GM19328 (cell line): ENCODE results near the gene RPL26.
"Not testable (repeated sequence)": the region's sequence is repeated elsewhere in the genome, so short reads cannot be mapped to it uniquely, and the experiment has no call there.

Source experiments
- ATAC-seq: cut with Tn5 transposase; IDR thresholded peaks from one replicate; pipeline ENCODE4 v1.9.1; 2021; ENCODE audit warnings: mild to moderate bottlenecking, moderate library complexity; ENCODE audit not compliant: unreplicated experiment

Gene RPL26

GRCh38 chr17:8369944-8370343 is 13.0 kb downstream of the RPL26 start:
- no peak for ATAC-seq

GRCh38 chr17:8368193-8368592 is 14.8 kb downstream of the RPL26 start:
- ATAC-seq: no peak

DNA sequence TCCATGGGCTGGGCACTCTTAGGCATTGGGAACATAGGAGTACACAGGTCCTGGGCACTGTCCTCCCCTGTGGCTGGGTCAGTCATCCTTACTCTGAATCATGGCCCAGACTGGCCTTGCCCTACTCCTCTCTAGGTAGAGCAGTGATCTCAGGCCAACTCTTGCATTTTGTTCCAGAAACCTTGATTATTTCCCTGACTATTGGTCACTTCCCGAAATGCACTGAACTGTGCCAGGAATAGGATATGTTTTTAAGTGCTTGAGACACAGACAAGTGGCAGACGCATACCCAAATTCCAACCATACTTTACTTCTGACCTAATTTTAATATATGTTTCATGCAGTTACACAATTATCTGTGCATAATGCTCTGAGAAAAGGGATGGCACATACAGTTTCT is 16.8 kb downstream of the RPL26 start:
- ATAC-seq: no peak

GRCh38 chr17:8365143-8365542 is 17.9 kb downstream of the RPL26 start:
- ATAC-seq: no peak

DNA sequence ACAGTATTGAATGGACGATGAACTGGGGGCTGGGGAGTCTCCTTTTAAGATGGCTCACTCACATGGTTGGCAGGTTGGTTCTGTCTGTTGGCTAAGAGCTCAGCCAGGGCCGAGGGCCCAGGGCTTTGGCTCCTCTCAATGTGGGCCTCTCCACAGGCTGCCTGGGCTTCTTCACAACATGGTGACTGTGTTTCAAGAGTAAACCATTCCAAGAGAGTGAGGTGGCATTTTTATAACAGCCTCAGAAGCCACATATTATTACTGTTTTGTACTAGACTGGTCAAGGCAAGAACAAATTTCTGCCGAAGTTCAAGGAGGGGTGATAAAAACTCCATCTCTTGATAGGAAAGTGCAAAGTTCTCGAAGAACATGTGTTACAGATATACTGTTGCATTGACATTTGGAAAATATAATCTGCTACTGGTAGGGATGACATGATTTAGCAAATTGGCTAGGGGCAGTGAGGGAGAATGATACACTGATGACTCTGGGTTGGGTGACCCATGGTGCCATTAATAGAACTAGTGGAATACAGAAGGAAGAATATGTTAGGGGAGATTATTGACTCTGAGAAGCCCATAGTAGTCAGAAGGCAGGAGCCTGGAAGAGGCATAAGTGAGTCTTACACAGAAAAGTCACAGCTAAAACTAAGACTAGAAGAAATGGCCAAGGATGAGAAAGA is 20.2 kb downstream of the RPL26 start:
- no peak for ATAC-seq

- no peak for ATAC-seq
These were observed 22.2 kb downstream of the RPL26 start for GRCh38 chr17:8360751-8361150.

GRCh38 chr17:8360260-8360659 is 22.7 kb downstream of the RPL26 start:
- ATAC-seq: no peak

DNA sequence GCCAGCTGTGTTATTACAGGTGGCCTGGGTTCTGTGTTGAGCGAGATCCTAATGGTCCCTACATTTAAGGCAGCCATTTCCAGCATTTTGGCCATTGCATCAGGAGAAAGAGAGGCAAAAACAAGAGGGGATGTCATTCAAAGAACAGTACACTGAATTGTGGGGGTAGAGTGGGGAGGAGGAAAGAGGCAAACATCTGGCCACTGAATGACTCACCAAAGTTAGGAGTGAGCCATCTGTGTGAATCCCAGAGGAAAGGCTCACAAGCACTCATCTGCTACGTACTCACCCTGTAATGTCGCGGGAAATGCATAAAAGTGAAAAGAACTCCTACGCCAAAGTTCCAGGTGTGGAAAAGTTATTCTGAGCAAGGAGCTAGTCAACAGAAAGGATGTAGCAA is 23.2 kb downstream of the RPL26 start:
- no peak for ATAC-seq

- ATAC-seq: no peak
These were observed 25.1 kb downstream of the RPL26 start for GRCh38 chr17:8357910-8358309.

- no peak for ATAC-seq
These were observed 28.8 kb downstream of the RPL26 start for GRCh38 chr17:8354236-8354635.

DNA sequence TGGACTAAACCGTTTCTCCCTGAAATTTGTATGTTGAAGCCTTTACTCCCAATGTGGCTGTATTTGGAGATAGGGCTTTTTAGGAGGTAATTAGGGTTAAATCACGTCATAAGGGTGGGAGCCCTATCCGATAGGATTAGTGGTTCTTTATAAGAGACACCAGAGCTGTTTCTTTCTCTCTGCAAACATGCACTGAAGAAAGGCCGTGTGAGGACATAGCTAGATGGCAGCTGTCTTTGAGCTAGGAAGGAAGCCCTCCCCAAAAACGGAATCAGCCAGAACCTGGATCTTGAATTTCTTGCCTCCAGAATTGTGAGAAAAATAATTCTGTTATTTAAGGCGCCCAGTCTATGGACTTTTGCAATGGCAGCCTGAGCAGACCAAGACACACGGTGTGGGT is 29.3 kb downstream of the RPL26 start:
- no peak for ATAC-seq

- ATAC-seq: no peak
These were observed 32.7 kb downstream of the RPL26 start for GRCh38 chr17:8350339-8350738.

- ATAC-seq: not testable (repeated sequence)
These were observed 36.0 kb downstream of the RPL26 start for GRCh38 chr17:8347001-8347400.

DNA sequence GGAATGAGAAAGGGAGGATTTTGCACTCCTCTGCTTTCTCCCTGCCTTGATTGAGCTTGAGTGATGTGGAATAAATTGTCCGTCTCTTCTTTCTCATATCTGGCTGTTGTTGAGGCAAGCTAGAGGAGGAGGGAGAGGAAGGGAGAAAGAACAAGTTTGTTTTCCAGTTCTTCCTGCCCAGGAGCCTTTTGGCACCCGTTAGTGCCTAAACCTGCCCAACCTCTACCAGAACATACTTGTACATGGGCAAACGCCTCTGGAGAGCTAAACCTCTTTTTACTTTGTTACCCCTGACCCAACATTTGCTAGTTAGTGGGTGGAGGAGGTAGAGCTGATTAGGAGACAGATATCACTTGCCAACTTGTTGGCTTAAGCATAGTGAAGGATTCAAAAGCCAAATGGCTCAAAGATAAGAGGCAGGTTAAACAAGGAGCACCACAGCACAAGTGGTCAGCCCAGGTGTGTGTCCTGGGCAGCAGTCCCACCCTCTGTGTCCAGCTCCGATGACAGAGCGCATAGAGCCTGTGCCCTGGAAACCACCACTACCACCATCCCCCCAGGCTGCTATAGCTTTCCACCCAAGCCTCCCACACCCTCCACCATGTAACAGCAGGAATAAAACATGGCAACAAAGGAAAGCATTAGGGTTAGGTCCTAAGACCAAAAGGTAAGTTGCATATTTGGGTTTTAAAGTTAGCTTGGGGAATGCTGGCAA is 36.9 kb downstream of the RPL26 start:
- ATAC-seq: no peak

- no peak for ATAC-seq
These were observed 37.8 kb downstream of the RPL26 start for GRCh38 chr17:8345052-8345690.

DNA sequence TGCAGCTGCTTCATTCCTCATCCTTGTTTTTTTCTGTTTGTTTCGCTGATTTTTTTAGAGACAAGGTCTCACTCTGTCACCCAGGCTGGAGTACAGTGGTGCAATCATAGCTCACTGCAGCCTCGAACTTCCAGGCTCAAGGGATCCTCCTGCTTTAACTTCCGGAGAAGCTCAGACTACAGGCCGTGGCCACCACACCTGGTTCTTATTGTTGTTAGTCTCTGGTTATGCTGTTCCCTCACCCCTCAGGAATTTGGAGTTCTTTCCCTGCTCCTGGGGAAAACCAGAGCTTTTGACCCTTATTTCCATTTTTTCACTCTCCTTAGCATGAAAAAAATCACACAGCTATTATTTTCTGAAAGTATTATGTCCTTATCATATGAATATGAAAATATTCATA is 41.5 kb downstream of the RPL26 start:
- no peak for ATAC-seq

DNA sequence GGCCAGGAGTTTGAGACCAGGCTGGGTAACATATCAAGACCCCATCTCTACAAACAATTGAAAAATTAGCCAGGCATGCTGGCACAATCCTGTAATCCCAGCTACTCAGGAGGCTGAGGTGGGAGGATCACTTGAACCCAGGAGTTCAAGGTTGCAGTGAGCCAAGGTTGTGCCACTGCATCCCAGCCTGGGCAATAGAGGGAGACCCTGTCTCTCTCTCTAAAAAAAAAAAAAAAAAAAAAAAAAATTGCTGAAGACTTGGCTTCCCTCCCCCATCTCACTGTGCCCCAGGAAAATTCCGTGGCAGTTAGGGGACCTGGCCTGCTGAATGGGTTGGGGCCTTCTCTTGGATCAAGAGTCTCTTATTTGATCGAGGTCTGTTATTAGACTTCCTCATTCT is 43.5 kb downstream of the RPL26 start, which contains the start of gene ODF4:
ODF4 (plus strand) TSS at position 301 of the 400 bp plus-strand sequence. CDS start 212 bp downstream, outside the sequence.
- no peak for ATAC-seq

GRCh38 chr17:8338753-8339140 is 44.2 kb downstream of the RPL26 start:
- no peak for ATAC-seq

GRCh38 chr17:8337802-8338752 is 44.9 kb downstream of the RPL26 start:
- no peak for ATAC-seq

DNA sequence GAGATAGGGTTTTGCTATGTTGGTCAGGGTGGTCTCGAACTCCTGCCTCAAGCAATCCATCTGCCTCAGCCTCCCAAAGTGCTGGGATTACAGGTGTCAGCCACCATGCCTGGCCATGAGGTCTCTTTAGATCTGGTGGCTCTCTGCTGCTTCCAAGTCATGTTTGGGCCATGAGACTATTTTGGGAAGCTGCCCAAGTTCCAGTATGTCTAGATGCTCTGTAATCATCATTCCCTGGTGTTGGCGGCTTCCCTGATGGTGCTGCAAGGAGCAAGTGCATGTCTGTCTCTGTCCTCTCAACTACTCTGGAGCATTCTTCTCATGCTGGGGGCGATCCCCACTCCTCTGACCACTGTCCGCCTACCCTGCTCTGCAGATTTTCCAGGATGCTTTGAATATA is 49.7 kb downstream of the RPL26 start:
- no peak for ATAC-seq

DNA sequence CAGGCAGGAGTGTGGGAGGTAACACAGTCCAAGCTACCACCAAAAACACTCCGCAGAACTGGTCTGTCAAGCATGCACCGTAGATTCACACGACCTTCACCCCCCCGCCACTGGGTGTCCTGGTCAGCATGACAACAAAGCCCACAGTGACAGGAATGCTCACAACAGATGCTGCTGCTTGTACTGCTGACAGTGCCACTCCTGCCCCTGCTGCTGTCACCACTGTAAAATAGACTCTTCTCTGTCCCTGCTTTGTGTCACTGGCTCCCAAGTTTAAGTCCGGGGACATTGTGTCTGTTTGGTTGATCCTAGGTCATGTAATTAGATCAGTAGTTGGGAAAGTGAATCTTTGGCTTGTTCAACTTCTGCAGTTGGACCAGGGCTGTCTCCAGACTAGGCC is 50.3 kb downstream of the RPL26 start:
- no peak for ATAC-seq
